Measurements from ENCODE around the gene NCF4. TPM values are rescaled to one million over a fixed set of nuclear protein-coding genes. Genes with fewer than 3 reads are reported as not detected.

The NCF4 gene
- total and polyA plus RNA-seq, 2 donors (not counting 1 experiment from before 2014, with no cell fraction given): 118 to 175 TPM

DNA sequence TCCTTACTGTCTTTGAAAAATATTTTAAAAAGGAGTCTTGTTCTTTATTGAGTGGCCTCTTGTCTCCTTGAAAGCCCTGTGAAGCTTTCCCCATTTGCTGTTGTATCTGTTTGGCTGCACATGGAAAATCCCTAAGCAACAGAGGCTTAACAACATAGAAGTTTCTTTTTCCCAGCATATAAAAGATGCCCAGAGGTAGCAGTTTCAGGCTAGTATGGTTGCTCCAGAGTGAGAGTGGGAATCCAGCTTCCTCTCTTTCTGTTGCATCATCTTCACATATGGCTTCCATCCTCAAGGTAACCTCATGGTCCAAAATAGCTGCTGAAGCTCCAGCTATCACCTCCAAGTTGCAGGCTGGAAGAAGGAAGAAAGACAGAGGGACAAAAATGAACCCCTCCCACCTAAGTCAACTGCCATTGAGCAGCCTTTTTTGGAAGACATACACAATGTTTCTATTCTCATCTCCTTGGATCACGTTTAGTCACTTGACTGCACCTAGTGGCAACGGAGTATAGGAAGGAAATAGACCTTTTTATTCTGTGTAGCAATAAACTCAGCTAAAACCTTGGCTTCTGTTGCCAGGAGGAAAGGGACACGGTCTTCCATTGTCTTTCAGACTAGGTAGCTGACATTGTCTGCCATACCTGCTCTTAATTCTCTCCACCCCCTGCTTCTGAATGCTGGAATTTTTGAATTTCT lies 57.9 kb downstream of the NCF4 start:
- Histone ChIP-seq H4K20me1 (ENCODE audit: control insufficient read depth, insufficient read depth, low read length, poor library complexity, severe bottlenecking) (peaks cover 40% of the 10 kb centered on the region), H3K9ac (ENCODE audit: low read length) (no peak overlapping the region), H3K27me3 (replicated peaks in 1 of 4; ENCODE audit: control extremely low read depth in 1 of 4, control insufficient read depth in 3 of 4, insufficient read depth in 4 of 4, low read length in 3 of 4) (no peaks in the 10 kb centered on the region), H3K4me3 (ENCODE audit: control extremely low read depth in 1 of 5, extremely low read depth in 1 of 5, insufficient read depth in 1 of 5, low read depth in 2 of 5, low read length in 4 of 5) (no peak overlapping the region), H3K79me2 (ENCODE audit: control insufficient read depth, insufficient read depth, low read length) (peaks cover 82% of the 10 kb centered on the region), H3K4me2 (replicated peaks; ENCODE audit: low read depth, low read length, poor library complexity, severe bottlenecking) (no peak overlapping the region), H3K4me1 (ENCODE audit: control insufficient read depth in 2 of 2, insufficient read depth in 2 of 2, low read length in 2 of 2) (peaks cover 20 to 22% of the 10 kb centered on the region in 2 donors), H3K27ac (ENCODE audit: low read length in 2 of 2) (no peak overlapping the region), H2AFZ (ENCODE audit: insufficient read depth, low read depth, low read length, poor library complexity, severe bottlenecking) (no peak overlapping the region), H3K36me3 (replicated peaks in 1 of 2; ENCODE audit: control extremely low read depth in 1 of 2, control insufficient read depth in 1 of 2, extremely low read depth in 1 of 2, insufficient read depth in 2 of 2, low read length in 1 of 2) (peaks cover 0 to 40% of the 10 kb centered on the region in 2 experiments), H3K9me3 (ENCODE audit: control extremely low read depth in 1 of 3, control insufficient read depth in 2 of 3, insufficient read depth in 1 of 3, low read length in 2 of 3) (peaks cover 0 to 3% (median 0%) of the 10 kb centered on the region in 3 donors)
- WGBS (ENCODE audit: insufficient coverage): 90% methylated on average over 2 of the region's 3 CpGs
- DNase-seq: no peak
- Mint-ChIP-seq H3K27me3 (no peaks in the 10 kb centered on the region), H3K4me1 (peaks cover 52% of the 10 kb centered on the region), H3K27ac (no peak overlapping the region), H3K9me3 (ENCODE audit: insufficient read depth) (no peaks in the 10 kb centered on the region), H3K4me3 (no peak overlapping the region)
- ChIA-PET POLR2A (no interaction called here), CTCF (interaction anchor here (0.9 to 1.1 kb wide), 2 partner anchors 22 to 63 kb away, joined by 3 to 4 read pairs; no protein-coding TSS in a partner anchor)
- intact Hi-C loops (cut with micrococcal nuclease): no loop called here
- ATAC-seq (ENCODE audit: low read depth): no peak
- TF ChIP-seq, protein P1, sequence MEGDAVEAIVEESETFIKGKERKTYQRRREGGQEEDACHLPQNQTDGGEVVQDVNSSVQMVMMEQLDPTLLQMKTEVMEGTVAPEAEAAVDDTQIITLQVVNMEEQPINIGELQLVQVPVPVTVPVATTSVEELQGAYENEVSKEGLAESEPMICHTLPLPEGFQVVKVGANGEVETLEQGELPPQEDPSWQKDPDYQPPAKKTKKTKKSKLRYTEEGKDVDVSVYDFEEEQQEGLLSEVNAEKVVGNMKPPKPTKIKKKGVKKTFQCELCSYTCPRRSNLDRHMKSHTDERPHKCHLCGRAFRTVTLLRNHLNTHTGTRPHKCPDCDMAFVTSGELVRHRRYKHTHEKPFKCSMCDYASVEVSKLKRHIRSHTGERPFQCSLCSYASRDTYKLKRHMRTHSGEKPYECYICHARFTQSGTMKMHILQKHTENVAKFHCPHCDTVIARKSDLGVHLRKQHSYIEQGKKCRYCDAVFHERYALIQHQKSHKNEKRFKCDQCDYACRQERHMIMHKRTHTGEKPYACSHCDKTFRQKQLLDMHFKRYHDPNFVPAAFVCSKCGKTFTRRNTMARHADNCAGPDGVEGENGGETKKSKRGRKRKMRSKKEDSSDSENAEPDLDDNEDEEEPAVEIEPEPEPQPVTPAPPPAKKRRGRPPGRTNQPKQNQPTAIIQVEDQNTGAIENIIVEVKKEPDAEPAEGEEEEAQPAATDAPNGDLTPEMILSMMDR (IDR thresholded peaks at IDR 0.05): no peak
- TF ChIP-seq EZH2 (IDR thresholded peaks at IDR 0.05; ENCODE audit: borderline replicate concordance, insufficient read depth, low read depth, low read length, poor library complexity, severe bottlenecking): no peak

Measured in B cell (primary cell).